NCI-H1436 treated with DMSO at 0.1 percent for 48 hours (cell line): Measurements from ENCODE around the gene MCM10.
"Not testable (repeated sequence)": the region's sequence is repeated elsewhere in the genome, so short reads cannot be mapped to it uniquely, and the experiment has no call there.

Source experiments
- DNase-seq: peaks from one replicate; lab custom pipeline; 2025; lab: John Stamatoyannopoulos, UW

Gene MCM10

GRCh38 chr10:13160934-13161856 is at the start of gene MCM10:
MCM10 (plus strand) TSS chr10:13161558; CDS start chr10:13164203, 2,645 bp downstream.
- peak; percentile 98 for DNase-seq

- no peak for DNase-seq
Observed at GRCh38 chr10:13113544-13113943, 47.8 kb upstream of the MCM10 start.

- DNase-seq = no peak
Observed at GRCh38 chr10:13115832-13116803, 45.2 kb upstream of the MCM10 start.

- no peak for DNase-seq
Observed at GRCh38 chr10:13117841-13118783, 43.2 kb upstream of the MCM10 start.

GRCh38 chr10:13118784-13119410 is 42.5 kb upstream of the MCM10 start:
- no peak for DNase-seq

- no peak for DNase-seq
Observed at GRCh38 chr10:13120786-13121499, 40.4 kb upstream of the MCM10 start.

GRCh38 chr10:13121500-13121854 is 39.9 kb upstream of the MCM10 start:
- no peak for DNase-seq

GRCh38 chr10:13136651-13137050 is 24.7 kb upstream of the MCM10 start:
- DNase-seq = no peak

GRCh38 chr10:13139150-13139549 is 22.2 kb upstream of the MCM10 start:
- DNase-seq = no peak

GRCh38 chr10:13139676-13140075 is 21.7 kb upstream of the MCM10 start:
- DNase-seq = no peak

GRCh38 chr10:13140627-13141190 is 20.6 kb upstream of the MCM10 start:
- no peak for DNase-seq

GRCh38 chr10:13143766-13144165 is 17.6 kb upstream of the MCM10 start:
- DNase-seq = no peak

- no peak for DNase-seq
Observed at GRCh38 chr10:13144814-13145213, 16.5 kb upstream of the MCM10 start.

GRCh38 chr10:13146379-13146778 is 15.0 kb upstream of the MCM10 start:
- no peak for DNase-seq

- DNase-seq = no peak
Observed at GRCh38 chr10:13147161-13147560, 14.2 kb upstream of the MCM10 start.

- DNase-seq = no peak
Observed at GRCh38 chr10:13152296-13152695, 9.1 kb upstream of the MCM10 start.

- not testable (repeated sequence) for DNase-seq
Observed at GRCh38 chr10:13155860-13156259, 5.5 kb upstream of the MCM10 start.

- no peak for DNase-seq
Observed at GRCh38 chr10:13158401-13158800, 3.0 kb upstream of the MCM10 start.

GRCh38 chr10:13161857-13162271 is 506 bp downstream of the MCM10 start:
- no peak for DNase-seq

- DNase-seq = no peak
Observed at GRCh38 chr10:13163859-13164258, 2.5 kb downstream of the MCM10 start.
